Ishikawa (cell line): Measurements from ENCODE around the gene BMERB1.

Experiments
- CEBPB ChIP-seq: IDR thresholded peaks from 2 replicates; pipeline ENCODE4 v1.6.1; 2012
- CREB1 ChIP-seq: IDR thresholded peaks from 2 replicates; pipeline ENCODE4 v1.6.1; 2012; ENCODE audit warnings: low read depth
- EGR1 ChIP-seq: IDR thresholded peaks from 2 replicates; pipeline ENCODE4 v1.6.1; 2012
- EP300 ChIP-seq: IDR thresholded peaks from 2 replicates; pipeline ENCODE4 v1.6.1; 2012; ENCODE audit warnings: borderline replicate concordance
- FOXM1 ChIP-seq: IDR thresholded peaks from 2 replicates; pipeline ENCODE4 v1.6.1; 2012; ENCODE audit warnings: low read depth, borderline replicate concordance
- NFIC ChIP-seq: IDR thresholded peaks from 2 replicates; pipeline ENCODE4 v1.6.1; 2012
- RAD21 ChIP-seq: IDR thresholded peaks from 2 replicates; pipeline ENCODE4 v1.6.1; 2012; ENCODE audit warnings: low read depth
- TAF1 ChIP-seq: IDR thresholded peaks from 2 replicates; pipeline ENCODE4 v1.6.1; 2012; ENCODE audit warnings: low read depth, mild to moderate bottlenecking
- TCF12 ChIP-seq: IDR thresholded peaks from 2 replicates; pipeline ENCODE4 v1.6.1; 2012; ENCODE audit warnings: low read depth
- TEAD4 ChIP-seq: IDR thresholded peaks from 2 replicates; pipeline ENCODE4 v1.6.1; 2012
- YY1 ChIP-seq: IDR thresholded peaks from 2 replicates; pipeline ENCODE4 v1.6.1; 2012; ENCODE audit warnings: low read depth
- ZBTB7A ChIP-seq: IDR thresholded peaks from 2 replicates; pipeline ENCODE4 v1.6.1; 2012; ENCODE audit warnings: low read depth
- TF ChIP-seq, protein P1 (sequence below): IDR thresholded peaks from 2 replicates; pipeline ENCODE4 v1.6.1; 2012; ENCODE audit warnings: low read depth, mild to moderate bottlenecking
- TF ChIP-seq, protein P2 (sequence below): IDR thresholded peaks from 2 replicates; pipeline ENCODE4 v1.6.1; 2012
- TF ChIP-seq, protein P3 (sequence below): IDR thresholded peaks from 2 replicates; pipeline ENCODE4 v1.6.1; 2012

BMERB1 gene

DNA sequence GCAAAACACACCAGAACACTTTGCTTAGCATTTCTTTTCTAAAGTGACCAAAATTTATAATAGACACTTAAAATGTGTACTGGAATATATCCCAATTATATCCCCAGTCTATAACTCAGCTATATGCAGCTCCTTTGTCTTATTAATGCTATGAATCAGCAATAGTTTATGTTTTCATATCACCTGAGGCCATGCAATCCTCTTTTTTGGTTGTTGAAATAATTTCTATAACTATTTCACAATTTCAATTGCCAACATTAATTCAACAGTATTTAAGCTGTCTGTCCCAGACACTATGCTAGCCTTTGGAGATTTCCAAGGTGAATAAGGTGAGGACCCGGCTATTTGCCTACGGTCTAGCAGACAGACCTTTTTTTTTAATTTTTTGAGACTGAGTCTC is 17.2 kb upstream of the BMERB1 start:
- TF ChIP-seq TCF12 (no peak), FOXM1 (no peak), EGR1 (no peak), YY1 (no peak), RAD21 (no peak), ZBTB7A (no peak)
- TF ChIP-seq, protein P1, sequence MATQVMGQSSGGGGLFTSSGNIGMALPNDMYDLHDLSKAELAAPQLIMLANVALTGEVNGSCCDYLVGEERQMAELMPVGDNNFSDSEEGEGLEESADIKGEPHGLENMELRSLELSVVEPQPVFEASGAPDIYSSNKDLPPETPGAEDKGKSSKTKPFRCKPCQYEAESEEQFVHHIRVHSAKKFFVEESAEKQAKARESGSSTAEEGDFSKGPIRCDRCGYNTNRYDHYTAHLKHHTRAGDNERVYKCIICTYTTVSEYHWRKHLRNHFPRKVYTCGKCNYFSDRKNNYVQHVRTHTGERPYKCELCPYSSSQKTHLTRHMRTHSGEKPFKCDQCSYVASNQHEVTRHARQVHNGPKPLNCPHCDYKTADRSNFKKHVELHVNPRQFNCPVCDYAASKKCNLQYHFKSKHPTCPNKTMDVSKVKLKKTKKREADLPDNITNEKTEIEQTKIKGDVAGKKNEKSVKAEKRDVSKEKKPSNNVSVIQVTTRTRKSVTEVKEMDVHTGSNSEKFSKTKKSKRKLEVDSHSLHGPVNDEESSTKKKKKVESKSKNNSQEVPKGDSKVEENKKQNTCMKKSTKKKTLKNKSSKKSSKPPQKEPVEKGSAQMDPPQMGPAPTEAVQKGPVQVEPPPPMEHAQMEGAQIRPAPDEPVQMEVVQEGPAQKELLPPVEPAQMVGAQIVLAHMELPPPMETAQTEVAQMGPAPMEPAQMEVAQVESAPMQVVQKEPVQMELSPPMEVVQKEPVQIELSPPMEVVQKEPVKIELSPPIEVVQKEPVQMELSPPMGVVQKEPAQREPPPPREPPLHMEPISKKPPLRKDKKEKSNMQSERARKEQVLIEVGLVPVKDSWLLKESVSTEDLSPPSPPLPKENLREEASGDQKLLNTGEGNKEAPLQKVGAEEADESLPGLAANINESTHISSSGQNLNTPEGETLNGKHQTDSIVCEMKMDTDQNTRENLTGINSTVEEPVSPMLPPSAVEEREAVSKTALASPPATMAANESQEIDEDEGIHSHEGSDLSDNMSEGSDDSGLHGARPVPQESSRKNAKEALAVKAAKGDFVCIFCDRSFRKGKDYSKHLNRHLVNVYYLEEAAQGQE = no peak
- TF ChIP-seq, protein P2, sequence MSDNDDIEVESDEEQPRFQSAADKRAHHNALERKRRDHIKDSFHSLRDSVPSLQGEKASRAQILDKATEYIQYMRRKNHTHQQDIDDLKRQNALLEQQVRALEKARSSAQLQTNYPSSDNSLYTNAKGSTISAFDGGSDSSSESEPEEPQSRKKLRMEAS = no peak

DNA sequence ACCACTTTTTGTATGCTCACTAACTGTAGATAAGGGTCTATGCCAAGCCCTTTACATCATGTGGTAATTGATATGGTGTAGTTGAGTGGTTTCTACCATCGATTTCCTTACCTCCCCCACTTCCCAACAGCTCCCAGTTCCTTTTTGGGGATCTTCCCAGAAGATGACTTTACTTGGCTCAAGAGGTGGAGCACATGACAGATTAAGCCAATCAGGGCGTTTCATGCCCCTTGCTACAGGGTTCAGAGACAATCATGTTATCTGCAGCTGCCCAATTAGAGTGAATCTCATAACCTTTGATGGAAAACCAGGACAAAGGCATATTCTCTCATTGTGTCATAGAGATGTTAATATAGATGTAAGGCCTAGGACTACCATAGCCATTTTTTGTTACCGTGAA is 16.2 kb upstream of the BMERB1 start:
- no peak for TF ChIP-seq TAF1
- TF ChIP-seq CREB1 = no peak
- TF ChIP-seq CEBPB = no peak
- no peak for TF ChIP-seq RAD21
- TF ChIP-seq TCF12 = no peak
- no peak for TF ChIP-seq FOXM1
- no peak for TF ChIP-seq ZBTB7A
- TF ChIP-seq TEAD4 = no peak
- TF ChIP-seq, protein P1 = no peak
- no peak for TF ChIP-seq YY1
- TF ChIP-seq, protein P3, sequence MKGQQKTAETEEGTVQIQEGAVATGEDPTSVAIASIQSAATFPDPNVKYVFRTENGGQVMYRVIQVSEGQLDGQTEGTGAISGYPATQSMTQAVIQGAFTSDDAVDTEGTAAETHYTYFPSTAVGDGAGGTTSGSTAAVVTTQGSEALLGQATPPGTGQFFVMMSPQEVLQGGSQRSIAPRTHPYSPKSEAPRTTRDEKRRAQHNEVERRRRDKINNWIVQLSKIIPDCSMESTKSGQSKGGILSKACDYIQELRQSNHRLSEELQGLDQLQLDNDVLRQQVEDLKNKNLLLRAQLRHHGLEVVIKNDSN = no peak

DNA sequence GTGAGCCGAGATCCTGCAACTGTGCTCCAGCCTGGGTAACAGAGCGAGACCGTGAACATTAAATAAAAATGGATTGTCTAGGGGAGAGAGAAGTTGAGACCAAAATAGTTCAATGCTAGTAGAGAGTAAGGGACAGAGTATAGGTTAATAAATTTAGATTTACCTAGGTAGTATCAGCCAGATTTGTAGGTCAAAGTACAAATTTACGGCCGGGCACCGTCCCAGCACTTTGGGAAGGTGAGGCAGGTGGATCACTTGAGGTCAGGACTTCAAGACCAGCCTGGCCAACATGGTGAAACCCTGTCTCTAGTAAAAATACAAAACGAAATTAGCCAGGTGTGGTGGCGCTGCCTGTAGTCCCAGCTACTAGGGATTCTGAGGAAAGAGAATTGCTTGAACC is 12.2 kb upstream of the BMERB1 start:
- TF ChIP-seq EP300 = no peak
- TF ChIP-seq NFIC = no peak
- no peak for TF ChIP-seq RAD21
- TF ChIP-seq TCF12 = no peak
- no peak for TF ChIP-seq CEBPB
- TF ChIP-seq, protein P3 = no peak
- no peak for TF ChIP-seq CREB1
- no peak for TF ChIP-seq TEAD4
- TF ChIP-seq, protein P1 = no peak

DNA sequence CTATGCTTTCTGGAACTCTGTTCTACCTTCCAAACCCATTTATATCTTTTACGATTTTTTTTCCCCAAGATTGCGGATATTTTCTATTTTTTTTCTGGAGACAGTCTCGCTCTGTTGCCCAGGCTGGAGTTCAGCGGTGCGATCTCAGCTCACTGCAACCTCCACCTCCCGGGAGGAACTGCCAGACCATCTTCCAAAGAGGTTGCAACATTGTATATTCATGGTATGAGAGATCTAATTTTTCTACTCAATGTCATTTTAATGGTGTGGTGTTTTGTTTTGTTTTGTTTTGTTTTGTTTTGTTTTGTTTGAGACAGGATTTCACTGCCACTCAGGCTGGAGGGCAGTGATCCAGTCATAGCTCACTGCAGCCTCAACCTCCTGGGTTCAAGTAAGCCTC is 8.5 kb upstream of the BMERB1 start:
- TF ChIP-seq TAF1 (no peak), TEAD4 (no peak), CEBPB (no peak), YY1 (no peak), TCF12 (no peak), FOXM1 (no peak), EGR1 (no peak), EP300 (no peak), RAD21 (no peak), ZBTB7A (no peak), CREB1 (no peak), NFIC (no peak)
- TF ChIP-seq, protein P2 = no peak
- TF ChIP-seq, protein P3 = no peak
- TF ChIP-seq, protein P1 = no peak
